Lung (tissue), 12 donors: Measurements from ENCODE around the gene GATM. TPM values are rescaled to one million over a fixed set of nuclear protein-coding genes. Genes with fewer than 3 reads are reported as not detected.
"Not testable (repeated sequence)": the region's sequence is repeated elsewhere in the genome, so short reads cannot be mapped to it uniquely, and the experiment has no call there.

Experiments used
- ATAC-seq: fragments of 200-7000 bp; cut with Tn5 transposase; one replicate; pipeline ENCODE4 v1.9.1; 2020; ENCODE audit warnings: moderate number of reproducible peaks; ENCODE audit not compliant: insufficient read depth, low FRiP score
- DNase-seq, 3 donors: peaks; one replicate each; pipeline ENCODE4 v3.0.0-alpha.2; 2013 to 2017
- H3K27ac ChIP-seq, 2 donors: one replicate each; pipeline ENCODE4 v1.5.1; 2013; ENCODE audit warnings: mild to moderate bottlenecking in 2 of 2, moderate library complexity in 2 of 2, control low read depth in 1 of 2, inconsistent platforms in 1 of 2, low read depth in 1 of 2, low read length in 1 of 2
- H3K27me3 ChIP-seq, 3 donors: one replicate each; pipeline ENCODE4 v1.5.1; 2013; ENCODE audit warnings: low read length in 2 of 3; ENCODE audit not compliant: control insufficient read depth in 3 of 3, insufficient read depth in 3 of 3
- H3K36me3 ChIP-seq, 4 donors: one replicate each; pipeline ENCODE4 v1.5.1; 2013; ENCODE audit warnings: low read length in 4 of 4, mild to moderate bottlenecking in 1 of 4, moderate library complexity in 1 of 4; ENCODE audit not compliant: control insufficient read depth in 4 of 4, insufficient read depth in 4 of 4
- H3K4me1 ChIP-seq, 5 donors: one replicate each; pipeline ENCODE4 v1.5.1; 2013; ENCODE audit warnings: low read length in 5 of 5, mild to moderate bottlenecking in 2 of 5, moderate library complexity in 1 of 5; ENCODE audit not compliant: control insufficient read depth in 5 of 5, insufficient read depth in 5 of 5
- H3K4me3 ChIP-seq: one replicate; pipeline ENCODE4 v1.5.1; 2013; ENCODE audit warnings: mild to moderate bottlenecking, control low read depth, moderate library complexity
- H3K9ac ChIP-seq, 2 donors: one replicate each; pipeline ENCODE4 v1.5.1; 2013; ENCODE audit warnings: low read length in 2 of 2, control low read depth in 1 of 2; ENCODE audit not compliant: insufficient read depth in 1 of 2
- H3K9me3 ChIP-seq, 4 donors: one replicate each; pipeline ENCODE4 v1.5.1; 2013; ENCODE audit warnings: low read length in 3 of 4, mild to moderate bottlenecking in 1 of 4, moderate library complexity in 1 of 4; ENCODE audit not compliant: control insufficient read depth in 4 of 4, insufficient read depth in 3 of 4
- CTCF ChIP-seq: IDR thresholded peaks from 2 replicates; pipeline ENCODE4 v1.5.1; 2012; ENCODE audit warnings: mild to moderate bottlenecking; ENCODE audit errors: control extremely low read depth, extremely low read depth
- WGBS, 2 donors: extraction: QIAGEN DNeasy Blood & Tissue Kit; methylation state at CpG; one replicate each; pipeline ENCODE4 v1.1.7; 2013; 5-methylcytosine and 5-hydroxymethylcytosine counted together
- polyA plus RNA-seq, 2 donors: library from polyadenylated mRNA; stranded (reverse); fragments of 200-250 nt; gene quantifications; one replicate each; pipeline ENCODE4 v1.2.1, GENCODE V29; 2013
- total RNA-seq, 2 donors: library from RNA; depleted of rRNA in 1 of 2; stranded (reverse); fragments of >200 nt in 1 of 2; gene quantifications; one replicate each; pipeline ENCODE4 v1.2.1, GENCODE V29; 2014 to 2021
- donor health status: control.
- donor health status: control.
- donor health status: Bipolar disorder and iron deficiency.
- donor health status: healthy.
- donor health status: DM: yes; HTN: yes; CAD: no.

The GATM gene
- total and polyA plus RNA-seq, 4 donors = 2.5 to 12.2 (median 4.6) TPM

GRCh38 chr15:45373976-45374375, 4.4 kb downstream of the GATM start:
- Histone ChIP-seq H3K27me3 (peaks cover 0 to 30% (median 26%) of the 10 kb centered on the region in 3 donors), H3K36me3 (no peaks in the 10 kb centered on the region), H3K4me1 (peaks cover 0 to 6% (median 2%) of the 10 kb centered on the region in 5 donors), H3K27ac (no peak overlapping the region), H3K4me3 (no peak overlapping the region), H3K9me3 (no peaks in the 10 kb centered on the region), H3K9ac (no peak overlapping the region)
- ATAC-seq (no peak), DNase-seq (no peak)
- no peak for TF ChIP-seq CTCF
- WGBS, 2 donors = 85 to 93% methylated on average over 2 of the region's 2 CpGs

- DNase-seq (no peak), ATAC-seq (no peak)
- no peak overlapping the region for H3K27ac ChIP-seq
- peaks cover 0 to 20% (median 20%) of the 10 kb centered on the region in 3 donors for H3K27me3 ChIP-seq
- peaks cover 0 to 2% (median 0%) of the 10 kb centered on the region in 5 donors for H3K4me1 ChIP-seq
- no peak for TF ChIP-seq CTCF
- 77 to 79% methylated on average over 7 of the region's 7 CpGs for WGBS, 2 donors
- no peak overlapping the region for H3K9ac ChIP-seq
- no peak overlapping the region for H3K4me3 ChIP-seq
- H3K36me3 ChIP-seq = no peaks in the 10 kb centered on the region
- H3K9me3 ChIP-seq = no peaks in the 10 kb centered on the region
Measured at GRCh38 chr15:45372041-45372995, 6.0 kb downstream of the GATM start.

- Histone ChIP-seq H3K9me3 (no peaks in the 10 kb centered on the region), H3K4me1 (no peaks in the 10 kb centered on the region), H3K36me3 (no peaks in the 10 kb centered on the region), H3K27me3 (peaks cover 0 to 12% (median 12%) of the 10 kb centered on the region in 3 donors), H3K27ac (no peak overlapping the region), H3K4me3 (no peak overlapping the region), H3K9ac (no peak overlapping the region)
- DNase-seq (no peak), ATAC-seq (no peak)
- TF ChIP-seq CTCF = no peak
- WGBS, 2 donors = 83 to 91% methylated on average over 1 of the region's 1 CpG
Measured at GRCh38 chr15:45371546-45371945, 6.8 kb downstream of the GATM start.

- not testable (repeated sequence) for H3K4me3 ChIP-seq, H3K36me3 ChIP-seq, H3K27me3 ChIP-seq, H3K9ac ChIP-seq, H3K4me1 ChIP-seq, DNase-seq, ATAC-seq, H3K9me3 ChIP-seq, H3K27ac ChIP-seq
- 90% methylated on average over 4 of the region's 4 CpGs for WGBS, 2 donors
Measured at GRCh38 chr15:45370042-45370441, 8.3 kb downstream of the GATM start.

- H3K27me3 ChIP-seq, H3K9me3 ChIP-seq, H3K4me3 ChIP-seq, H3K9ac ChIP-seq, H3K36me3 ChIP-seq, DNase-seq, ATAC-seq, H3K27ac ChIP-seq, H3K4me1 ChIP-seq: not testable (repeated sequence)
- WGBS, 2 donors = 75 to 78% methylated on average over 7 of the region's 7 CpGs
Measured at GRCh38 chr15:45367222-45367621, 11.1 kb downstream of the GATM start.
